ENCODE measurements around the gene SPRYD3. TPM values are rescaled to one million over a fixed set of nuclear protein-coding genes. Genes with fewer than 3 reads are reported as not detected.

SPRYD3 gene
- total RNA-seq, 1 donor from 2014 or later, result 17.9 TPM

DNA sequence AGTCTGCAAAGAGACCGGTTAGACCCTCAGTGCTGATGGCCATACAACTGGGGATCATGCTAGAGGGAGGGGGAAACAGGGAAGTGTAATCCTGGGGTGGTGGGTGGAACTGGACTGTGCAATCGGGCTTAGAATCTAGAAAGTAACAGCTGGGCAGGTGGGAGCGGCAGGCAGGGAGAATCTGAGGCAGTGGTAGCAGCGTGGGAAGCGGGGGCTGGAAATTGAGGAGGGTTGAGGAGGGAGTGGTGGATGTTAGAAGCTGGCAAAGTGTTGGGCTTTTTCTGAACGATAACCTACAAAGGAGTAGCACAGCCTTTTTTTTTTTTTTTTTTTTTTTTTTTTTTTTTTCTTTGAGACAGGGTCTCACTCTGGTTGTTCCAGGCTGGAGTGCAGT, 15.2 kb upstream of the SPRYD3 start:
- Mint-ChIP-seq H3K27me3 (peaks cover 22% of the 10 kb centered on the region), H3K4me1 (ENCODE audit: low read depth) (peaks cover 26% of the 10 kb centered on the region), H3K36me3 (ENCODE audit: insufficient read depth) (no peaks in the 10 kb centered on the region), H3K27ac (no peak overlapping the region), H3K9me3 (ENCODE audit: low read depth) (no peaks in the 10 kb centered on the region), H3K4me3 (ENCODE audit: low read depth) (no peak overlapping the region)
- TF ChIP-seq, protein P1, sequence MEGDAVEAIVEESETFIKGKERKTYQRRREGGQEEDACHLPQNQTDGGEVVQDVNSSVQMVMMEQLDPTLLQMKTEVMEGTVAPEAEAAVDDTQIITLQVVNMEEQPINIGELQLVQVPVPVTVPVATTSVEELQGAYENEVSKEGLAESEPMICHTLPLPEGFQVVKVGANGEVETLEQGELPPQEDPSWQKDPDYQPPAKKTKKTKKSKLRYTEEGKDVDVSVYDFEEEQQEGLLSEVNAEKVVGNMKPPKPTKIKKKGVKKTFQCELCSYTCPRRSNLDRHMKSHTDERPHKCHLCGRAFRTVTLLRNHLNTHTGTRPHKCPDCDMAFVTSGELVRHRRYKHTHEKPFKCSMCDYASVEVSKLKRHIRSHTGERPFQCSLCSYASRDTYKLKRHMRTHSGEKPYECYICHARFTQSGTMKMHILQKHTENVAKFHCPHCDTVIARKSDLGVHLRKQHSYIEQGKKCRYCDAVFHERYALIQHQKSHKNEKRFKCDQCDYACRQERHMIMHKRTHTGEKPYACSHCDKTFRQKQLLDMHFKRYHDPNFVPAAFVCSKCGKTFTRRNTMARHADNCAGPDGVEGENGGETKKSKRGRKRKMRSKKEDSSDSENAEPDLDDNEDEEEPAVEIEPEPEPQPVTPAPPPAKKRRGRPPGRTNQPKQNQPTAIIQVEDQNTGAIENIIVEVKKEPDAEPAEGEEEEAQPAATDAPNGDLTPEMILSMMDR (IDR thresholded peaks at IDR 0.05; ENCODE audit: unreplicated experiment), result no peak
- no peak for DNase-seq (ENCODE audit: low spot score, unreplicated experiment)

DNA sequence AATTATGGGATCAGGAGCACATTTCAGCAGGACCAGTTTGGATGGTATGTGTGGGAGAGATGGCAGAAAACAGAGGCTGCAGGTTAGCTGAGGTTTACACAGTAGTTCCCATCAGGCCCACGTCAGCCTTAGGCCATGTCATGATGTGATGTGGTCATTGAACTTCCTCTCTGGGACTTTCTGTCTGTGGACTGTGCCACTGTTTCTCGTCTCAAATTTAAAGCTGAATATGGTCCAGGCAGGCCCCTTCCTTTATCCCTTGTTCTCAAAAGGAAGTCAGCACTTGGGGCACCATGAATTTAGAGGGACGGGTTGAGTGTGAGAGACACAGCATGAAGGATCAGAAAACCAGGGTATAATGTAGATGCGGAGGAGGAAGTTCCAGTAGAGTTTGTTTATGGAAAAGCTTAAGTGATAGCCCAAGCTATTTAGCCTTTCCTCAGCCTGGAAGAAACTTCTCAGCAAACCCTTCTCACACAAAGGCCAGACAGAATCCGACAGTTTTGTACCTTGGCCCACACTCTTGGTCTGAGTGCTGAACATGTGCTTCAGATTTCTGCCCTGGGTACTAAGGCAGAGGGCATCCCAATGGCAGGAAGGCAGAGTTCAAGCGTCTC, 14.7 kb upstream of the SPRYD3 start:
- DNase-seq (ENCODE audit: low spot score, unreplicated experiment), result no peak
- Mint-ChIP-seq H3K4me3 (ENCODE audit: low read depth) (no peak overlapping the region), H3K27me3 (peaks cover 22% of the 10 kb centered on the region), H3K27ac (no peak overlapping the region), H3K36me3 (ENCODE audit: insufficient read depth) (no peaks in the 10 kb centered on the region), H3K9me3 (ENCODE audit: low read depth) (no peaks in the 10 kb centered on the region), H3K4me1 (ENCODE audit: low read depth) (peaks cover 21% of the 10 kb centered on the region)
- TF ChIP-seq, protein P1 (IDR thresholded peaks at IDR 0.05; ENCODE audit: unreplicated experiment), result no peak

DNA sequence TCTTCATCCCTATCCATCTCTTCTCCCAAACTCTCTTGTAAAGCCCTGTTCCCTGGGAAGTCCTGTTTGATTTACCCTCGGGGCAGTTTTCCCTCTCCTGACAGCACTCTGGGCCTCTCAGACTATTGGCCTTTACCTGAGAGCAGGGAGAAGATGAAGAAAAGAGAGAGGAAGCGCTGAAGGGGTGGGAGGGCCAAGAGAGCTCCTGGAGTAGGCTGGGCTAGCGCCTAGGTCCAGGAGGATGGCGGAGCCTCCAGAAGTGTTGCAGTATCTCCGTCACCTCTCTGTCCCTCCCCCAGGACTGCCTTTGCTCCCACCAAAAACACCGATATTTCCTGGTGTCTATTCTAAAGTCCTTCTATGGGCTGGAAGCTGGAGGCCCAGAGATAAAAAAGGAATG, 12.6 kb upstream of the SPRYD3 start:
- Mint-ChIP-seq H3K36me3 (ENCODE audit: insufficient read depth) (no peaks in the 10 kb centered on the region), H3K4me1 (ENCODE audit: low read depth) (peaks cover 6% of the 10 kb centered on the region), H3K4me3 (ENCODE audit: low read depth) (no peak overlapping the region), H3K9me3 (ENCODE audit: low read depth) (no peaks in the 10 kb centered on the region), H3K27me3 (peaks cover 16% of the 10 kb centered on the region), H3K27ac (no peak overlapping the region)
- TF ChIP-seq, protein P1 (IDR thresholded peaks at IDR 0.05; ENCODE audit: unreplicated experiment), result no peak
- DNase-seq (ENCODE audit: low spot score, unreplicated experiment), result no peak

DNA sequence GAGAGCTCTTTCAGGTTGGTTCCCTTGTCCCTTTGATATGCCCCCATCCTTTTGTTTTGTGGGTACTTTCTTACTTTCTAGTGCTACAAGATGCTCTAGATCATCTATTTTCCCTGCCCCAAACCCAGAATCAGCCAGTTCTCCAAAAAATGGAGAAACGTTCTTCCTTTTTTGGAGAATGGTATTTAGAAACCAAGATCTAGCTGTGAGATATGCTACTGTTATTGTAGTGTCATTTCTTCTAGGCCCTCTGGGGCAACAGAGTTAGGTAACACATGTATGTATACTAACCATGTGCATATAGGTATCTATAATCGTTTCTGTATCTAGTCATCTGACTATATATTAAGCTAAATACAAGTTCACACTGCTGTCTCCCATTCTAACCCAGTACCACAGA, 11.4 kb upstream of the SPRYD3 start:
- no peaks in the 10 kb centered on the region for H3K9me3 Mint-ChIP-seq (ENCODE audit: low read depth)
- no peak overlapping the region for H3K27ac Mint-ChIP-seq
- no peak overlapping the region for H3K4me3 Mint-ChIP-seq (ENCODE audit: low read depth)
- peaks cover 8% of the 10 kb centered on the region for H3K27me3 Mint-ChIP-seq
- H3K36me3 Mint-ChIP-seq (ENCODE audit: insufficient read depth), result no peaks in the 10 kb centered on the region
- peaks cover 1% of the 10 kb centered on the region for H3K4me1 Mint-ChIP-seq (ENCODE audit: low read depth)
- DNase-seq (ENCODE audit: low spot score, unreplicated experiment), result no peak
- TF ChIP-seq, protein P1 (IDR thresholded peaks at IDR 0.05; ENCODE audit: unreplicated experiment), result no peak

DNA sequence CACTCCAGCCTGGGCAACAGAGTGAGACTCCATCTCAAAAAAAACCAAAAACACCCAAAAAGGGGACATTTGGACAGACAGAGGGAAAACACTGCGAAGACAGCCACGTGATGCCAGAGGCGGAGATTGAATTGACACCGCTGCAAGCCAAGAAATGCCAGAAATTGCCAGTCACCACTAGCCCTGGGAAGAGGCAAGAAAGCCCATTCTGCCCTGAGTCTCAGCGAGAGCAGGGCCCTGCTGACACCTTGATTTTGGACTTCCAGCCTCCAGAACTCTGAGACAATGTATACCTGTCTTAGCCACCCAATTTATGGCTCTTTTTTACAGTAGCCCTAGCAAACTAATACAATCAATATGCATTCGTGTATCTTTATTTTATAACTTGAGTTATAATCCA, 10.9 kb upstream of the SPRYD3 start:
- Mint-ChIP-seq H3K27ac (no peak overlapping the region), H3K4me1 (ENCODE audit: low read depth) (peaks cover 1% of the 10 kb centered on the region), H3K27me3 (peaks cover 8% of the 10 kb centered on the region), H3K9me3 (ENCODE audit: low read depth) (no peaks in the 10 kb centered on the region), H3K36me3 (ENCODE audit: insufficient read depth) (no peaks in the 10 kb centered on the region), H3K4me3 (ENCODE audit: low read depth) (no peak overlapping the region)
- TF ChIP-seq, protein P1 (IDR thresholded peaks at IDR 0.05; ENCODE audit: unreplicated experiment), result no peak
- DNase-seq (ENCODE audit: low spot score, unreplicated experiment), result no peak

All from progenitor cell of endocrine pancreas (in vitro differentiated cells).